Neutrophil (primary cell): ENCODE measurements around the gene ABLIM1.

Experiments used
- H3K27ac ChIP-seq: fragments of 200-600 bp; sonication (generic); 2 replicates; pipeline ENCODE4 v1.5.1; 2016; ENCODE audit warnings: mild to moderate bottlenecking, moderate library complexity
- H3K27me3 ChIP-seq: fragments of 200-600 bp; sonication (generic); 2 replicates; pipeline ENCODE4 v1.6.0; 2016; ENCODE audit warnings: mild to moderate bottlenecking
- H3K36me3 ChIP-seq: fragments of 200-600 bp; sonication (generic); 2 replicates; pipeline ENCODE4 v1.5.1; 2017
- H3K4me1 ChIP-seq, 2 experiments: fragments of 200-600 bp in 1 of 2; sonication (generic) in 1 of 2; 1 replicate in 1 of 2; 2 replicates in 1 of 2; pipeline versions ENCODE4 v1.5.1 to v1.6.1; 2013 to 2016; ENCODE audit warnings: low read depth in 1 of 2, low read length in 1 of 2, mild to moderate bottlenecking in 1 of 2, moderate library complexity in 1 of 2; ENCODE audit not compliant: control insufficient read depth in 1 of 2, insufficient read depth in 1 of 2
- H3K4me3 ChIP-seq, 2 experiments: fragments of 200-600 bp in 1 of 2; sonication (generic) in 1 of 2; 1 replicate in 1 of 2; 2 replicates in 1 of 2; pipeline ENCODE4 v1.5.1; 2013 to 2016; ENCODE audit warnings: low read depth in 1 of 2, low read length in 1 of 2, mild to moderate bottlenecking in 1 of 2, moderate library complexity in 1 of 2
- H3K9me3 ChIP-seq: fragments of 200-600 bp; sonication (generic); 2 replicates; pipeline ENCODE4 v1.5.1; 2016
- CTCF ChIP-seq: fragments of 200-600 bp; sonication (generic); IDR thresholded peaks from 2 replicates; pipeline ENCODE4 v1.5.1; 2016; ENCODE audit warnings: antibody characterized with exemption

The ABLIM1 gene

GRCh38 chr10:114495303-114495702, 162.8 kb downstream of the ABLIM1 start:
- no peak for TF ChIP-seq CTCF
- no peaks in the 10 kb centered on the region for H3K27me3 ChIP-seq
- peaks cover 16 to 20% of the 10 kb centered on the region in 2 experiments for H3K4me1 ChIP-seq

GRCh38 chr10:114492351-114493037, 165.6 kb downstream of the ABLIM1 start:
- Histone ChIP-seq H3K27ac (no peak overlapping the region), H3K9me3 (no peaks in the 10 kb centered on the region), H3K36me3 (no peaks in the 10 kb centered on the region), H3K4me3 (no peak overlapping the region), H3K27me3 (no peaks in the 10 kb centered on the region), H3K4me1 (no peaks in the 10 kb centered on the region)
- no peak for TF ChIP-seq CTCF

More at GRCh38 chr10:114495303-114495702, 162.8 kb downstream of the ABLIM1 start:
- no peaks in the 10 kb centered on the region for H3K9me3 ChIP-seq
- H3K36me3 ChIP-seq = no peaks in the 10 kb centered on the region
- H3K4me3 ChIP-seq = no peak overlapping the region
- H3K27ac ChIP-seq = no peak overlapping the region

- no peaks in the 10 kb centered on the region for H3K9me3 ChIP-seq
- H3K27ac ChIP-seq = no peak overlapping the region
- no peaks in the 10 kb centered on the region for H3K4me1 ChIP-seq
- H3K4me3 ChIP-seq = no peak overlapping the region
- no peak for TF ChIP-seq CTCF
- H3K27me3 ChIP-seq = no peaks in the 10 kb centered on the region
- H3K36me3 ChIP-seq = no peaks in the 10 kb centered on the region
Measured at GRCh38 chr10:114491933-114492332, 166.1 kb downstream of the ABLIM1 start.

DNA sequence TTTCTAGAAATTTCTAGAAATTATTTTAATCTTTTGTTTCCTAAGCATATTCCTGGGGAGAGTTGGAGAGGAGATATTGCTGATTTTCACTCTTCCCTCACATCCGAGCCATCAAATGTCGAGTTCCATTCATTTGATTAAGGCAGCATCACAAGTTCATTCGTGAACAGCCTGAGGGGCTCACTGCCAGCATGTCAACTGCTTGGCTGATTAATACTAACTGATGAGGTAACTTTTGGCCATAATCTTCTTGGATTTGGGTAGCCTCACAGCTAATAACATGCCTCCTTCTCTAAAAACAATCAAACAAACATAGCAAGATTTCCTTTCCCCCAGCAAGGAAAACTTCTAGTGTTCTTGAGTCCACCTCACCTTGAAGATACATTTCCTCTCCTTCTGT, 166.7 kb downstream of the ABLIM1 start:
- no peak for TF ChIP-seq CTCF
- H3K4me1 ChIP-seq = no peaks in the 10 kb centered on the region
- H3K27ac ChIP-seq = no peak overlapping the region
- H3K27me3 ChIP-seq = no peaks in the 10 kb centered on the region
- no peaks in the 10 kb centered on the region for H3K36me3 ChIP-seq
- no peak overlapping the region for H3K4me3 ChIP-seq
- no peaks in the 10 kb centered on the region for H3K9me3 ChIP-seq

DNA sequence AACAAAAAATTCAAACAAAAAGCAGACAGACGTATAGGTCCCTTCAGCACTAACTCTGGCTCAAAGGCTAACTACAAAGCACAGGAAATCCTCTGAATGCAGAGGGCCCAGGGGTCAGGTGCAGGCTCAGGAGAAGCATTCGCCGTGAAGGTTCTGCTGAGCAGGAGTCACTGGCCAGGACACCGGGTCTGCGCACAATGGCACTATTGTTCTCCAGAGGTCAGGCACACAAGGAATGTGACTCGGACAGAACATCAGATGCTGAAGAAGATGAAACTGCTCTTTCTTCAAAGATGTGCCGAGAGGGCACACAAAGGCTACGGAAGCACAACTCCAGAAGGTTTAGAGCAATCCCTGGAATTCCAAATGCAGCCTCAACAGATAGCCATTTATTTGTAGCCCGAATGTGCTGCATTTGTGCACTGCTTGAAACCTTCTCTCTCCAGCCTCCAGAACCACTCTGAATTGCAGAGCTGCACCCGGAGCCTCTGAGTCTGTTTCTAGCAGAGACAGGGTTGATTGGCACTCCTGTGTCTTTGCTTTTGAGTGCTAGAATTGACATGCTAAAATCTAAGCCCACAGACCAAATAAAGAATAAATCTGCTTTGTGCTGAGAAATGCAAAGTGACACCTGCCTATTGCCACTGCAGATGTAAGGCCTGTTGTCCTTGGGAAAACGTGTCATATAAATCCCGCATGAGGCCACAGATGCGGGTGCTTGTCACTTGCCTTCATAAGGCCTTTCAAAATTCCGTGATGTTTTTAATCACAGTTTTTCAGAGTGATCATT, 168.4 kb downstream of the ABLIM1 start:
- Histone ChIP-seq H3K27ac (no peak overlapping the region), H3K27me3 (no peaks in the 10 kb centered on the region), H3K9me3 (no peaks in the 10 kb centered on the region), H3K4me1 (no peaks in the 10 kb centered on the region), H3K4me3 (no peak overlapping the region), H3K36me3 (no peaks in the 10 kb centered on the region)
- TF ChIP-seq CTCF = no peak
